Measurements from ENCODE around the gene GFRA4. TPM values are rescaled to one million over a fixed set of nuclear protein-coding genes. Genes with fewer than 3 reads are reported as not detected.

GFRA4 gene
- total RNA-seq, 1 experiment from 2014 or later = not detected

GRCh38 chr20:3671986-3672546, 8.9 kb upstream of the GFRA4 start:
- no TSS peak for BruUV-seq (replicated peaks)
- H3K4me3 ChIP-seq (ENCODE audit: low read depth, low read length, poor library complexity, severe bottlenecking) = no peak overlapping the region

GRCh38 chr20:3670945-3671344, 7.7 kb upstream of the GFRA4 start:
- DNase-seq (ENCODE audit: low spot score) = no peak
- Histone ChIP-seq H3K27me3 (replicated peaks; ENCODE audit: insufficient read depth, low read depth, low read length, poor library complexity) (peaks cover 40% of the 10 kb centered on the region), H3K4me1 (ENCODE audit: insufficient read depth, low read length, poor library complexity, severe bottlenecking) (no peaks in the 10 kb centered on the region), H3K4me3 (ENCODE audit: low read depth, low read length, poor library complexity, severe bottlenecking) (no peak overlapping the region), H3K36me3 (ENCODE audit: insufficient read depth, low read length, poor library complexity, severe bottlenecking) (no peaks in the 10 kb centered on the region), H3K27ac (ENCODE audit: low read depth, low read length, poor library complexity, severe bottlenecking) (no peak overlapping the region), H3K9me3 (ENCODE audit: low read depth, low read length, poor library complexity, severe bottlenecking) (no peaks in the 10 kb centered on the region)
- CTCF ChIA-PET = interaction anchor here (1.4 kb wide), 1 partner anchor 40 kb away, joined by 3 read pairs; no protein-coding TSS in a partner anchor
- TF ChIP-seq EZH2 (IDR thresholded peaks at IDR 0.05; ENCODE audit: borderline replicate concordance, low read depth, low read length, poor library complexity, severe bottlenecking) = no peak
- no peak for TF ChIP-seq CTCF (conservative IDR thresholded peaks at IDR 0.05; ENCODE audit: low read depth, low read length)
- no TSS peak for BruUV-seq (replicated peaks)
- intact Hi-C loops (cut with micrococcal nuclease; ENCODE audit: unreplicated experiment) = loop anchor here (10.0 kb wide), 1 partner anchor 414 kb away; no protein-coding TSS in a partner anchor
- POLR2A ChIA-PET (ENCODE audit: low non-redundant PET) = no interaction called here

More at GRCh38 chr20:3671986-3672546, 8.9 kb upstream of the GFRA4 start:
- H3K27ac ChIP-seq (ENCODE audit: low read depth, low read length, poor library complexity, severe bottlenecking) = no peak overlapping the region
- ChIA-PET POLR2A (ENCODE audit: low non-redundant PET) (no interaction called here), CTCF (no interaction called here)
- no peak for DNase-seq (ENCODE audit: low spot score)
- H3K4me1 ChIP-seq (ENCODE audit: insufficient read depth, low read length, poor library complexity, severe bottlenecking) = peaks cover 3% of the 10 kb centered on the region
- TF ChIP-seq EZH2 (IDR thresholded peaks at IDR 0.05; ENCODE audit: borderline replicate concordance, low read depth, low read length, poor library complexity, severe bottlenecking) (no peak), CTCF (conservative IDR thresholded peaks at IDR 0.05; ENCODE audit: low read depth, low read length) (no peak)
- intact Hi-C loops (cut with micrococcal nuclease; ENCODE audit: unreplicated experiment) = loop anchor here (10.0 kb wide), 1 partner anchor 413 kb away; no protein-coding TSS in a partner anchor
- no peaks in the 10 kb centered on the region for H3K36me3 ChIP-seq (ENCODE audit: insufficient read depth, low read length, poor library complexity, severe bottlenecking)
- H3K9me3 ChIP-seq (ENCODE audit: low read depth, low read length, poor library complexity, severe bottlenecking) = no peaks in the 10 kb centered on the region
- peaks cover 45% of the 10 kb centered on the region for H3K27me3 ChIP-seq (replicated peaks; ENCODE audit: insufficient read depth, low read depth, low read length, poor library complexity)

GRCh38 chr20:3670511-3670910, 7.3 kb upstream of the GFRA4 start:
- no peaks in the 10 kb centered on the region for H3K36me3 ChIP-seq (ENCODE audit: insufficient read depth, low read length, poor library complexity, severe bottlenecking)
- H3K4me1 ChIP-seq (ENCODE audit: insufficient read depth, low read length, poor library complexity, severe bottlenecking) = no peaks in the 10 kb centered on the region
- POLR2A ChIA-PET (ENCODE audit: low non-redundant PET) = no interaction called here
- TF ChIP-seq CTCF (conservative IDR thresholded peaks at IDR 0.05; ENCODE audit: low read depth, low read length) (no peak), EZH2 (IDR thresholded peaks at IDR 0.05; ENCODE audit: borderline replicate concordance, low read depth, low read length, poor library complexity, severe bottlenecking) (no peak)
- H3K27ac ChIP-seq (ENCODE audit: low read depth, low read length, poor library complexity, severe bottlenecking) = no peak overlapping the region
- no peaks in the 10 kb centered on the region for H3K9me3 ChIP-seq (ENCODE audit: low read depth, low read length, poor library complexity, severe bottlenecking)
- DNase-seq (ENCODE audit: low spot score) = no peak
- CTCF ChIA-PET = interaction anchor here (1.4 kb wide), 1 partner anchor 40 kb away, joined by 3 read pairs; no protein-coding TSS in a partner anchor
- BruUV-seq (replicated peaks) = no TSS peak
- H3K4me3 ChIP-seq (ENCODE audit: low read depth, low read length, poor library complexity, severe bottlenecking) = no peak overlapping the region
- H3K27me3 ChIP-seq (replicated peaks; ENCODE audit: insufficient read depth, low read depth, low read length, poor library complexity) = peaks cover 35% of the 10 kb centered on the region
- intact Hi-C loops (cut with micrococcal nuclease; ENCODE audit: unreplicated experiment) = loop anchor here (10.0 kb wide), 1 partner anchor 414 kb away; no protein-coding TSS in a partner anchor

Measured in A673 (cell line).